Thymus (tissue), 11 donors: ENCODE results near the gene RHOV. TPM values are rescaled to one million over a fixed set of nuclear protein-coding genes. Genes with fewer than 3 reads are reported as not detected.

Experiments used
- DNase-seq, 9 donors: peaks; one replicate each; pipeline ENCODE4 v3.0.0-alpha.2; 2013; ENCODE audit warnings: low spot score in 9 of 9, low read depth in 6 of 9, missing footprints in 1 of 9
- H3K27ac ChIP-seq, 2 donors: one replicate each; pipeline ENCODE4 v1.5.1; 2013; ENCODE audit warnings: control low read depth in 1 of 2, low read depth in 1 of 2, low read length in 1 of 2, mild to moderate bottlenecking in 1 of 2, moderate library complexity in 1 of 2
- H3K27me3 ChIP-seq, 2 donors: one replicate each; pipeline ENCODE4 v1.5.1; 2013; ENCODE audit warnings: low read length in 1 of 2; ENCODE audit not compliant: control insufficient read depth in 2 of 2, insufficient read depth in 1 of 2
- H3K36me3 ChIP-seq, 2 donors: one replicate each; pipeline ENCODE4 v1.5.1; 2013; ENCODE audit warnings: low read length in 1 of 2, mild to moderate bottlenecking in 1 of 2, moderate library complexity in 1 of 2; ENCODE audit not compliant: control insufficient read depth in 2 of 2, insufficient read depth in 2 of 2
- H3K4me1 ChIP-seq, 2 donors: one replicate each; pipeline ENCODE4 v1.5.1; 2013; ENCODE audit warnings: low read length in 2 of 2; ENCODE audit not compliant: control insufficient read depth in 2 of 2, insufficient read depth in 2 of 2
- H3K4me3 ChIP-seq, 2 donors: one replicate each; pipeline ENCODE4 v1.5.1; 2013; ENCODE audit warnings: low read length in 2 of 2, control low read depth in 1 of 2, mild to moderate bottlenecking in 1 of 2
- H3K9me3 ChIP-seq, 2 donors: one replicate each; pipeline ENCODE4 v1.5.1; 2013; ENCODE audit warnings: low read length in 1 of 2, mild to moderate bottlenecking in 1 of 2; ENCODE audit not compliant: control insufficient read depth in 2 of 2, insufficient read depth in 1 of 2
- WGBS: extraction: QIAGEN DNeasy Blood & Tissue Kit; methylation state at CpG from one replicate; pipeline ENCODE4 v1.1.7; 2013; 5-methylcytosine and 5-hydroxymethylcytosine counted together
- polyA plus RNA-seq: library from polyadenylated mRNA; stranded (reverse); fragments of 200-250 nt; gene quantifications from one replicate; pipeline ENCODE4 v1.2.3, GENCODE V29; 2013
- total RNA-seq: library from RNA; stranded (reverse); fragments of 120-200 nt; gene quantifications from one replicate; pipeline ENCODE4 v1.2.4, GENCODE V29; 2013
- donor health status: healthy.

Gene RHOV
- total and polyA plus RNA-seq, 2 donors = 3.4 to 15.3 TPM

DNA sequence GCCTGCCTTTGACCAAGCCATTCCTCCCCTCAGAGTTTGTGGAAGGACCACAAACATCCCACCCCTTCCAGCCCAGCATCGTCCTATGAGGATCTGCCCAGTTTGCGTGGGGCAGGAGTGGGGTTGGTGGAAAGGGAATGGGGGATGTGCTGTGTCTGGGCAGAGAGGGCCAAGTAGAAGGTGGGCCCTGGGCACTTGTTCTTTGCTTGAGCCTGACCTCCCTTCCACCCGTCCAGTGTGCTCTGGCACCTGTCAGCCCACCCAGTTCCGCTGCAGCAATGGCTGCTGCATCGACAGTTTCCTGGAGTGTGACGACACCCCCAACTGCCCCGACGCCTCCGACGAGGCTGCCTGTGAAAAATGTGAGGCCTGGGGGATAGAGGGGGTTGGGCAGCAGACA lies 19.9 kb downstream of the RHOV start:
- Histone ChIP-seq H3K4me3 (no peak overlapping the region), H3K27me3 (no peaks in the 10 kb centered on the region), H3K36me3 (no peaks in the 10 kb centered on the region), H3K27ac (no peak overlapping the region), H3K4me1 (peaks cover 0 to 14% of the 10 kb centered on the region in 2 donors), H3K9me3 (no peaks in the 10 kb centered on the region)
- no peak for DNase-seq
- 93% methylated on average over 10 of the region's 10 CpGs for WGBS

- no peaks in the 10 kb centered on the region for H3K36me3 ChIP-seq
- H3K4me1 ChIP-seq = peaks cover 0 to 11% of the 10 kb centered on the region in 2 donors
- H3K27me3 ChIP-seq = no peaks in the 10 kb centered on the region
- no peak overlapping the region for H3K27ac ChIP-seq
- WGBS = 96% methylated on average over 16 of the region's 16 CpGs
- H3K9me3 ChIP-seq = no peaks in the 10 kb centered on the region
- no peak for DNase-seq
- no peak overlapping the region for H3K4me3 ChIP-seq
These were observed 20.7 kb downstream of the RHOV start for GRCh38 chr15:40853241-40853890.

DNA sequence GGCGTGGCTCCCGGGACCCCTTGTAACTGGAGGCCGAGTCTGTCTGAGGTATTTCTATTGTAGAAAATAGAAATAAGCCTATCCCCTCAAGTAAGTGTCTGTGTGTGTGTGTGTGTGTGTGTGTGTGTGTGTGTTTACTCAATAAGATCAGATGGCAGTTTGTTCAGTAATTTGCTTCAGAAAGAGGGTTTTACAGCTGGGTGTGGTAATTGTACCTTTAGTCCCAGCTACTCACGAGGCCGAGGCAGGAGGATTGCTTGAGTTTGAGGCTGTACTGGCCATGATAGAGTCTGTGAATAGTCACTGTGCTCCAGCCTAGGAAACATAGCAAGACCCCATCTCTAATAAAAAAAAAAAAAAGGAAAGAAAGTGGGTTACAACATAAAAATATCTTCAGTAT lies 21.5 kb downstream of the RHOV start:
- Histone ChIP-seq H3K4me3 (no peak overlapping the region), H3K27me3 (no peaks in the 10 kb centered on the region), H3K36me3 (no peaks in the 10 kb centered on the region), H3K27ac (no peak overlapping the region), H3K9me3 (no peaks in the 10 kb centered on the region), H3K4me1 (peaks cover under 1 to 13% of the 10 kb centered on the region in 2 donors)
- WGBS = 98% methylated on average over 5 of the region's 5 CpGs
- no peak for DNase-seq

GRCh38 chr15:40850576-40851112 lies 23.4 kb downstream of the RHOV start:
- Histone ChIP-seq H3K9me3 (no peaks in the 10 kb centered on the region), H3K36me3 (no peaks in the 10 kb centered on the region), H3K27me3 (peaks cover 0 to 4% of the 10 kb centered on the region in 2 donors), H3K4me1 (peaks cover 3 to 18% of the 10 kb centered on the region in 2 donors), H3K27ac (no peak overlapping the region), H3K4me3 (no peak overlapping the region)
- DNase-seq = no peak
- 95% methylated on average over 8 of the region's 8 CpGs for WGBS

- Histone ChIP-seq H3K4me3 (no peak overlapping the region), H3K27ac (peak overlapping the region; percentile 33 to 49), H3K4me1 (peaks cover 18 to 29% of the 10 kb centered on the region in 2 donors), H3K36me3 (no peaks in the 10 kb centered on the region), H3K27me3 (peaks cover 24 to 36% of the 10 kb centered on the region in 2 donors), H3K9me3 (peaks cover 0 to 4% of the 10 kb centered on the region in 2 donors)
- peak in 7 of 9 donors; percentile 30 to 72 (median 43) for DNase-seq
- WGBS = 37% methylated on average over 7 of the region's 7 CpGs
These were observed 26.6 kb downstream of the RHOV start for GRCh38 chr15:40847223-40847961.

DNA sequence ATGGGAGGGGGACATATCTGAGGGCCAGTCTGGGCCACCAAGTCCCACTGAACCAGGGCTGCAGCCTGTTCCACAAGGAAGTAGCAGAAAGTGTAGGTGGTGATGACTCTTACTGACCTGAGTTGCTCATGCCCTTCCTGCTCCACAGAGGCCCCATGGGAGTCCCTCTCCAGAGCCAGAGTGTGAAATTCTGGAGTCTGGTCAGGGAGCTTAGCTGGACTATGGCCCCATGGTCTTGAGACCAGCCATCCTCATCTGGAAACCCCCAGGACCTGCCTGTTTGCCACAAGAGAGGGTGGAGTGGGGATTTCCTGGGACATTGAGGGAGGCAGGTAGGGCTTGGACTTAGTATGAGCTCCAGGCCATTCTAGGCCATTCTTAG lies 27.2 kb downstream of the RHOV start:
- Histone ChIP-seq H3K9me3 (peaks cover 0 to 4% of the 10 kb centered on the region in 2 donors), H3K36me3 (no peaks in the 10 kb centered on the region), H3K4me3 (no peak overlapping the region), H3K27me3 (peaks cover 24 to 42% of the 10 kb centered on the region in 2 donors), H3K27ac (peak overlapping the region; percentile 14 to 33), H3K4me1 (peaks cover 18 to 29% of the 10 kb centered on the region in 2 donors)
- DNase-seq = no peak

DNA sequence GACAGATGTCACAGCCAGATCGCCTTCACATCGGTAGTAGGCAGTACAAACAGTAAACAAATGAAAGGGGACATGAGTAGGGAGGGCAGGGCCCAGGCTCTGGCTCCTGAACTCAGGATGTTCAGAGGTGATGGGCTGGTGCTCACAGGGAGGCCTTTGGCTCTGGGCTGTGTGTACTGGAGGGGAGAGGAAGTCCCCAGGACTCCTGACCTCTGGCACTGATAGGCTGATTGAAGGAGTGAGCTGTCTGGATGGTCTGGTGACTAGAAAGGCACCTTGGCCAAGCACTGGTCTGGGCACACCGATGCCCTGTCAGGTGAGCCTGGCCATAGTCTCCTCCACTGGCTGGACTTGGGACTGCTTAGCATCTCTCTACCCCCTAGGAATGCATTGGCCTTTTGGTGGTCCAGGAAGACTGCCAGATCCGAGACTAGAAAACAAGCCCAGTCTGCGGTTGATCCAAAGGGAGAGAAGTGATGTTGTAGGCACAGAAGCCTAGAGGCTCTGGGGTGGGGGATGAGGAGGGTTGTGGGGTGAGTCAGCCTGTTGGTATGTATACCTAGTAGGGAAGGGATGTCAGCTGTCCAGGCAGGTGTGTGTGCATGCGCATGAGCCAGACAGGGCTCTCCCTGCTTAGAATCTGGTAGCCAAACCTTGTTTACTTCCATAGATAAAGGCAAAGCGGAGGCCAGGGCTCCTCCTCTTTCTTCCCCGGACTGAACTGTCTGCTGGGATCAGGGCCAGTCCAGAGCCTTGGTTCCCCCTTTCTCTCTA lies 28.3 kb downstream of the RHOV start:
- 94% methylated on average over 8 of the region's 8 CpGs for WGBS
- peaks cover 18 to 29% of the 10 kb centered on the region in 2 donors for H3K4me1 ChIP-seq
- H3K36me3 ChIP-seq = no peaks in the 10 kb centered on the region
- no peak for DNase-seq
- H3K9me3 ChIP-seq = peaks cover 0 to 4% of the 10 kb centered on the region in 2 donors
- H3K4me3 ChIP-seq = no peak overlapping the region
- H3K27me3 ChIP-seq = peaks cover 24 to 44% of the 10 kb centered on the region in 2 donors
- peak overlapping the region in 1 of 2 donors; percentile 75 for H3K27ac ChIP-seq

GRCh38 chr15:40845036-40845435 lies 29.0 kb downstream of the RHOV start:
- H3K27me3 ChIP-seq = peaks cover 24 to 44% of the 10 kb centered on the region in 2 donors
- H3K36me3 ChIP-seq = no peaks in the 10 kb centered on the region
- DNase-seq = no peak
- peaks cover 0 to 4% of the 10 kb centered on the region in 2 donors for H3K9me3 ChIP-seq
- H3K4me1 ChIP-seq = peaks cover 18 to 29% of the 10 kb centered on the region in 2 donors
- WGBS = 77% methylated on average over 12 of the region's 12 CpGs
- H3K4me3 ChIP-seq = peak overlapping the region; percentile 49 to 50
- H3K27ac ChIP-seq = no peak overlapping the region
